Liver (tissue), 9 donors: Measurements from ENCODE around the gene NUDT6. TPM values are rescaled to one million over a fixed set of nuclear protein-coding genes. Genes with fewer than 3 reads are reported as not detected.

ENCODE experiments used
- DNase-seq: peaks from one replicate; pipeline ENCODE4 v3.0.0-alpha.2; 2017; ENCODE audit warnings: low spot score
- H3K27ac ChIP-seq, 2 donors: one replicate each; pipeline ENCODE4 v1.7.0; 2013; ENCODE audit warnings: inconsistent platforms in 2 of 2, low read length in 2 of 2, control low read depth in 1 of 2, low read depth in 1 of 2, mild to moderate bottlenecking in 1 of 2
- H3K27me3 ChIP-seq, 4 donors: one replicate each; pipeline versions ENCODE4 v1.6.1 to v1.7.0; 2013; ENCODE audit warnings: low read length in 3 of 4, inconsistent platforms in 1 of 4, mild to moderate bottlenecking in 1 of 4, moderate library complexity in 1 of 4; ENCODE audit not compliant: control insufficient read depth in 4 of 4, insufficient read depth in 4 of 4
- H3K36me3 ChIP-seq, 4 donors: one replicate each; pipeline versions ENCODE4 v1.6.1 to v1.7.0; 2013; ENCODE audit warnings: low read length in 3 of 4, mild to moderate bottlenecking in 3 of 4, low read depth in 1 of 4, moderate library complexity in 1 of 4; ENCODE audit not compliant: control insufficient read depth in 4 of 4, insufficient read depth in 3 of 4
- H3K4me1 ChIP-seq, 4 donors: one replicate each; pipeline versions ENCODE4 v1.6.1 to v1.7.0; 2013; ENCODE audit warnings: low read length in 3 of 4, mild to moderate bottlenecking in 3 of 4, moderate library complexity in 1 of 4; ENCODE audit not compliant: control insufficient read depth in 4 of 4, insufficient read depth in 4 of 4
- H3K4me3 ChIP-seq, 3 donors: one replicate each; pipeline versions ENCODE4 v1.6.1 to v1.7.0; 2013; ENCODE audit warnings: low read length in 3 of 3, control low read depth in 1 of 3, low read depth in 1 of 3, mild to moderate bottlenecking in 1 of 3
- H3K9ac ChIP-seq, 2 donors: one replicate each; pipeline ENCODE4 v1.7.0; 2013; ENCODE audit warnings: low read length in 2 of 2, mild to moderate bottlenecking in 2 of 2, moderate library complexity in 2 of 2, control low read depth in 1 of 2, low read depth in 1 of 2
- H3K9me3 ChIP-seq, 4 donors: one replicate each; pipeline versions ENCODE4 v1.6.1 to v1.7.0; 2013; ENCODE audit warnings: low read length in 3 of 4; ENCODE audit not compliant: control insufficient read depth in 4 of 4
- ATF3 ChIP-seq: IDR thresholded peaks from 2 replicates; pipeline ENCODE4 v1.6.1; 2016; ENCODE audit warnings: antibody characterized with exemption
- CTCF ChIP-seq: fragments of 150-350 bp; IDR thresholded peaks from 2 replicates; pipeline ENCODE4 v1.5.1; 2017; ENCODE audit warnings: improper control_type of control experiment, low read depth, low read length; ENCODE audit not compliant: missing input control
- EGR1 ChIP-seq, 2 donors: IDR thresholded peaks; 2 replicates each; pipeline ENCODE4 v1.6.1; 2016 to 2018; ENCODE audit warnings: antibody characterized with exemption in 2 of 2, low read depth in 2 of 2
- FOXA1 ChIP-seq: IDR thresholded peaks from 2 replicates; pipeline ENCODE4 v1.6.1; 2016; ENCODE audit warnings: antibody characterized with exemption
- FOXA2 ChIP-seq: IDR thresholded peaks from 2 replicates; pipeline ENCODE4 v1.6.1; 2016; ENCODE audit warnings: antibody characterized with exemption
- GABPA ChIP-seq, 2 donors: IDR thresholded peaks in 1 of 2; conservative IDR thresholded peaks in 1 of 2; 2 replicates each; pipeline ENCODE4 v1.6.1; 2016; ENCODE audit warnings: antibody characterized with exemption in 2 of 2, mild to moderate bottlenecking in 1 of 2, moderate library complexity in 1 of 2
- HNF4A ChIP-seq, 2 donors: conservative IDR thresholded peaks; 2 replicates each; pipeline ENCODE4 v1.6.1; 2016; ENCODE audit warnings: antibody characterized with exemption in 2 of 2, mild to moderate bottlenecking in 2 of 2
- HNF4G ChIP-seq: IDR thresholded peaks from 2 replicates; pipeline ENCODE4 v1.6.1; 2016; ENCODE audit warnings: antibody characterized with exemption
- JUND ChIP-seq, 2 donors: IDR thresholded peaks; 2 replicates each; pipeline ENCODE4 v1.6.1; 2016; ENCODE audit warnings: antibody characterized with exemption in 2 of 2
- MAX ChIP-seq: IDR thresholded peaks from 2 replicates; pipeline ENCODE4 v1.6.1; 2016; ENCODE audit warnings: antibody characterized with exemption
- NR2F2 ChIP-seq: IDR thresholded peaks from 2 replicates; pipeline ENCODE4 v1.6.1; 2016; ENCODE audit warnings: antibody characterized with exemption
- RAD21 ChIP-seq, 2 donors: IDR thresholded peaks; 2 replicates each; pipeline ENCODE4 v1.6.1; 2016; ENCODE audit warnings: antibody characterized with exemption in 2 of 2, mild to moderate bottlenecking in 2 of 2
- REST ChIP-seq: IDR thresholded peaks from 2 replicates; pipeline ENCODE4 v1.6.1; 2016; ENCODE audit warnings: antibody characterized with exemption, mild to moderate bottlenecking
- RXRA ChIP-seq, 2 donors: IDR thresholded peaks; 2 replicates each; pipeline ENCODE4 v1.6.1; 2017 to 2018; ENCODE audit warnings: antibody characterized with exemption in 2 of 2, mild to moderate bottlenecking in 1 of 2
- SP1 ChIP-seq: IDR thresholded peaks from 2 replicates; pipeline ENCODE4 v1.6.1; 2018; ENCODE audit warnings: antibody characterized with exemption, mild to moderate bottlenecking
- TAF1 ChIP-seq: conservative IDR thresholded peaks from 2 replicates; pipeline ENCODE4 v1.6.1; 2016; ENCODE audit warnings: antibody characterized with exemption, mild to moderate bottlenecking
- YY1 ChIP-seq: IDR thresholded peaks from 2 replicates; pipeline ENCODE4 v1.6.1; 2016; ENCODE audit warnings: antibody characterized with exemption, mild to moderate bottlenecking
- ZBTB33 ChIP-seq: IDR thresholded peaks from 2 replicates; pipeline ENCODE4 v1.6.1; 2016; ENCODE audit warnings: antibody characterized with exemption
- whole genome bisulfite sequencing: extraction: QIAGEN DNeasy Blood & Tissue Kit; methylation state at CpG from one replicate; pipeline ENCODE4 v1.1.7; 2013; 5-methylcytosine and 5-hydroxymethylcytosine counted together
- polyA plus RNA-seq, 2 donors: library from polyadenylated mRNA; stranded (reverse) in 1 of 2; unstranded in 1 of 2; fragments of 200-250 nt in 1 of 2; fragments of >200 nt in 1 of 2; fragmentation: Nextera tagmentation in 1 of 2; extraction: Ambion mirVana in 1 of 2; gene quantifications; one replicate each; pipeline versions ENCODE4 v1.2.1 to v1.2.3, GENCODE V29; 2013 to 2015
- total RNA-seq, 2 donors: library from RNA; depleted of rRNA; stranded (reverse); fragments of >200 nt; gene quantifications; one replicate each; pipeline ENCODE4 v1.2.3, GENCODE V29; 2014
- donor health status: healthy.
- donor health status: healthy.
- donor health status: healthy.
- donor health status: healthy.
- donor health status: healthy.

Gene NUDT6
- total and polyA plus RNA-seq, 4 donors: 8.8 to 13.8 (median 11.0) TPM

- TF ChIP-seq MAX (no peak), CTCF (no peak)
Measured at GRCh38 chr4:122968227-122968812, 45.9 kb upstream of the NUDT6 start (continued).

- H3K4me3 ChIP-seq: no peak overlapping the region
- no peaks in the 10 kb centered on the region for H3K9me3 ChIP-seq
- H3K36me3 ChIP-seq: no peaks in the 10 kb centered on the region
- DNase-seq: no peak
- H3K4me1 ChIP-seq: no peaks in the 10 kb centered on the region
- no peak overlapping the region for H3K9ac ChIP-seq
- no peaks in the 10 kb centered on the region for H3K27me3 ChIP-seq
- TF ChIP-seq FOXA1: no peak
- TF ChIP-seq ATF3: no peak
- no peak for TF ChIP-seq REST
- TF ChIP-seq NR2F2: no peak
- TF ChIP-seq GABPA (IDR thresholded peaks at IDR 0.05 in 1 of 2, conservative IDR thresholded peaks at IDR 0.05 in 1 of 2): no peak
- no peak for TF ChIP-seq TAF1
- TF ChIP-seq RAD21 (IDR thresholded peaks at IDR 0.05): no peak
- TF ChIP-seq SP1: no peak
- TF ChIP-seq ZBTB33: no peak
- no peak for TF ChIP-seq YY1
- TF ChIP-seq EGR1 (IDR thresholded peaks at IDR 0.05; ENCODE audit: low read depth in 2 of 2): no peak
- no peak for TF ChIP-seq JUND (IDR thresholded peaks at IDR 0.05)
- no peak for TF ChIP-seq HNF4G
- TF ChIP-seq HNF4A (conservative IDR thresholded peaks at IDR 0.05): no peak
- TF ChIP-seq FOXA2: no peak
- no peak for TF ChIP-seq MAX
- TF ChIP-seq RXRA (IDR thresholded peaks at IDR 0.05): no peak
- TF ChIP-seq CTCF: no peak
- WGBS: 98% methylated on average over 3 of the region's 3 CpGs
- no peak overlapping the region for H3K27ac ChIP-seq
Measured at GRCh38 chr4:122967231-122967630, 44.8 kb upstream of the NUDT6 start.
